Ovary (tissue), 3 donors: Measurements from ENCODE around the gene CALM1.

Experiments used
- CTCF ChIP-seq, 3 donors: fragments of 450-650 bp in 2 of 3; fragments of 200-600 bp in 1 of 3; IDR thresholded peaks; one replicate each; pipeline versions ENCODE4 v1.5.1 to v1.8.0; 2016 to 2022; ENCODE audit warnings: antibody characterized with exemption in 3 of 3, mild to moderate bottlenecking in 1 of 3
- EP300 ChIP-seq: sonication (generic); formaldehyde crosslinking; IDR thresholded peaks from one replicate; pipeline ENCODE4 v1.6.1; 2017; ENCODE audit warnings: antibody characterized with exemption
- POLR2A ChIP-seq: fragments of 450-650 bp; IDR thresholded peaks from one replicate; pipeline ENCODE4 v1.6.1; 2017; ENCODE audit warnings: antibody characterized with exemption, mild to moderate bottlenecking, moderate library complexity
- donor health status: DM: no; HTN: no; CAD: no.

GRCh38 chr14:90378249-90378648 lies 18.6 kb upstream of the CALM1 start:
- TF ChIP-seq POLR2A, result no peak
- TF ChIP-seq CTCF (IDR thresholded peaks at IDR 0.05), result no peak
- no peak for TF ChIP-seq EP300
